PC-9 (cell line): ENCODE measurements around the gene ZNF574. TPM values are rescaled to one million over a fixed set of nuclear protein-coding genes. Genes with fewer than 3 reads are reported as not detected.

ENCODE experiments used
- BruUV-seq: library from RNA; stranded (reverse); fragments of 400-500 nt; replicated peaks from 2 replicates; lab custom pipeline; 2021; lab: Mats Ljungman, UMichigan
- CTCF ChIA-PET: fragments of 300-600 bp; sonication (Branson Sonifier 250); formaldehyde crosslinking; loops from one replicate; lab custom pipeline; 2022; ENCODE audit warnings: antibody characterized with exemption; lab: Charles Lee
- POLR2A ChIA-PET: fragments of 300-600 bp; sonication (Branson Sonifier 250); formaldehyde crosslinking; loops from one replicate; lab custom pipeline; 2022; ENCODE audit warnings: antibody characterized with exemption; ENCODE audit not compliant: unreplicated experiment; lab: Charles Lee
- DNase-seq, 2 experiments: peaks; one replicate each; pipeline versions ENCODE4 v3.0.0 to v3.0.0-alpha.2; 2015 to 2022; ENCODE audit warnings: mixed read lengths in 1 of 2
- H2AFZ ChIP-seq: fragments of 200-600 bp; sonication (generic); 2 replicates; pipeline ENCODE4 v1.8.1; 2017; ENCODE audit warnings: antibody characterized with exemption
- H3F3A ChIP-seq: fragments of 200-600 bp; sonication (generic); 2 replicates; pipeline ENCODE4 v1.8.1; 2017; ENCODE audit warnings: antibody characterized with exemption, mild to moderate bottlenecking, low read depth; ENCODE audit not compliant: insufficient read depth
- H3K27ac ChIP-seq: fragments of 200-600 bp; sonication (generic); 2 replicates; pipeline ENCODE4 v1.6.1; 2016; ENCODE audit warnings: mixed run types
- H3K27me3 ChIP-seq: fragments of 200-600 bp; sonication (generic); 2 replicates; pipeline ENCODE4 v1.6.1; 2016; ENCODE audit warnings: low read depth, mixed run types; ENCODE audit not compliant: insufficient read depth
- H3K36me3 ChIP-seq: fragments of 200-600 bp; sonication (generic); 2 replicates; pipeline ENCODE4 v1.6.1; 2016; ENCODE audit warnings: low read depth, mixed run types
- H3K4me1 ChIP-seq: fragments of 200-600 bp; sonication (generic); replicated peaks from 2 replicates; pipeline ENCODE4 v1.6.1; 2016; ENCODE audit warnings: mixed run types; ENCODE audit not compliant: insufficient read depth
- H3K4me2 ChIP-seq: fragments of 200-600 bp; sonication (generic); 2 replicates; pipeline ENCODE4 v1.6.1; 2017; ENCODE audit warnings: mixed run types
- H3K4me3 ChIP-seq: fragments of 200-600 bp; sonication (generic); 2 replicates; pipeline ENCODE4 v1.6.1; 2016; ENCODE audit warnings: mixed run types
- H3K79me2 ChIP-seq: fragments of 200-600 bp; sonication (generic); 2 replicates; pipeline ENCODE4 v1.6.1; 2017; ENCODE audit warnings: low read depth, mixed run types
- H3K9me2 ChIP-seq: fragments of 200-600 bp; sonication (generic); 2 replicates; pipeline ENCODE4 v1.8.1; 2017; ENCODE audit warnings: mild to moderate bottlenecking; ENCODE audit not compliant: insufficient read depth
- H3K9me3 ChIP-seq: fragments of 200-600 bp; sonication (generic); 2 replicates; pipeline ENCODE4 v1.8.1; 2016; ENCODE audit warnings: low read depth; ENCODE audit not compliant: insufficient read depth
- H4K20me1 ChIP-seq: fragments of 200-600 bp; sonication (generic); 2 replicates; pipeline ENCODE4 v1.8.1; 2017; ENCODE audit not compliant: insufficient read depth
- CTCF ChIP-seq: fragments of 200-600 bp; sonication (generic); conservative IDR thresholded peaks from 2 replicates; pipeline ENCODE4 v1.6.1; 2017; ENCODE audit warnings: mixed run types, antibody characterized with exemption, mild to moderate bottlenecking, moderate library complexity
- EZH2 ChIP-seq: fragments of 200-600 bp; sonication (generic); IDR thresholded peaks from 2 replicates; pipeline ENCODE4 v1.8.0; 2017; ENCODE audit warnings: antibody characterized with exemption, low read depth
- intact Hi-C: fragments of 100-400 bp; cut with micrococcal nuclease; formaldehyde crosslinking; loops from one replicate; pipeline ENCODE4 v1.10.0; 2022; ENCODE audit not compliant: unreplicated experiment
- total RNA-seq: library from RNA; stranded (reverse); gene quantifications from 2 replicates; pipeline ENCODE4 v1.2.3, GENCODE V29; 2021

The ZNF574 gene
- total RNA-seq, 1 experiment from 2014 or later = 19.4 TPM

- H2AFZ ChIP-seq = no peak overlapping the region
Observed at GRCh38 chr19:42130254-42130573, 54.2 kb downstream of the ZNF574 start.

More at GRCh38 chr19:42130254-42130573, 54.2 kb downstream of the ZNF574 start:
- Histone ChIP-seq H4K20me1 (no peaks in the 10 kb centered on the region), H3K9me2 (no peaks in the 10 kb centered on the region), H3K79me2 (no peaks in the 10 kb centered on the region), H3K4me3 (no peak overlapping the region), H3K27me3 (peaks cover 6% of the 10 kb centered on the region; the same call in 1 of the 2 replicates), H3K9me3 (no peaks in the 10 kb centered on the region), H3K36me3 (no peaks in the 10 kb centered on the region), H3K27ac (no peak overlapping the region), H3K4me2 (no peak overlapping the region), H3K4me1 (no peaks in the 10 kb centered on the region), H3F3A (no peaks in the 10 kb centered on the region)
- DNase-seq = no peak
- ChIA-PET POLR2A (no interaction called here), CTCF (no interaction called here)
- no peak for TF ChIP-seq CTCF
- TF ChIP-seq EZH2 = no peak
- BruUV-seq = no TSS peak
- intact Hi-C loops = loop anchor here (5.0 kb wide), 1 partner anchor 92 kb away; the partner anchor contains the start of gene ZNF526

Other genes starting within 250 kb of the ZNF574 start
- not detected in 2 replicates for gene LYPD4, start 231.5 kb upstream of the ZNF574 start, total RNA-seq
- not detected in 2 replicates for gene DMRTC2, start 231.1 kb upstream of the ZNF574 start, total RNA-seq
- 2,593 and 3,356 TPM in 2 replicates for gene RPS19, start 215.9 kb upstream of the ZNF574 start, total RNA-seq
- gene CD79A, start 198.9 kb upstream of the ZNF574 start, total RNA-seq = 0.33 and 0.59 TPM in 2 replicates
- 101 and 109 TPM in 2 replicates for gene ARHGEF1, start 193.0 kb upstream of the ZNF574 start, total RNA-seq
- 0.65 and 0.98 TPM in 2 replicates for gene ERFL, start 147.7 kb upstream of the ZNF574 start, total RNA-seq
- 110 and 188 TPM in 2 replicates for gene RABAC1, start 116.8 kb upstream of the ZNF574 start, total RNA-seq
- gene ATP1A3, start 81.9 kb upstream of the ZNF574 start, total RNA-seq = not detected in 2 replicates
- gene GRIK5, start 6.0 kb upstream of the ZNF574 start, total RNA-seq = 0.96 and 1.1 TPM in 2 replicates
- gene POU2F2, start 56.3 kb downstream of the ZNF574 start, total RNA-seq = 2.9 and 3.5 TPM in 2 replicates
- 45.6 and 49.6 TPM in 2 replicates for gene DEDD2, start 141.5 kb downstream of the ZNF574 start, total RNA-seq
- gene ZNF526, start 144.1 kb downstream of the ZNF574 start, total RNA-seq = 13.4 and 13.9 TPM in 2 replicates
- 37.4 and 44.6 TPM in 2 replicates for gene GSK3A, start 166.4 kb downstream of the ZNF574 start, total RNA-seq
- gene ERF, start 179.0 kb downstream of the ZNF574 start, total RNA-seq = 57.4 and 79.1 TPM in 2 replicates
- 58.1 and 60.7 TPM in 2 replicates for gene CIC, start 193.1 kb downstream of the ZNF574 start, total RNA-seq
- 0.85 and 1.1 TPM in 2 replicates for gene PRR19, start 226.0 kb downstream of the ZNF574 start, total RNA-seq
- 70.2 and 90.1 TPM in 2 replicates for gene PAFAH1B3, start 226.5 kb downstream of the ZNF574 start, total RNA-seq
- gene TMEM145, start 237.1 kb downstream of the ZNF574 start, total RNA-seq = 1.2 and 1.7 TPM in 2 replicates
- 40.6 and 49.0 TPM in 2 replicates for gene MEGF8, start 249.5 kb downstream of the ZNF574 start, total RNA-seq